Thymus (tissue), 11 donors: ENCODE results near the gene PMM1. TPM values are rescaled to one million over a fixed set of nuclear protein-coding genes. Genes with fewer than 3 reads are reported as not detected.

Source experiments
- DNase-seq, 9 donors: peaks; one replicate each; pipeline ENCODE4 v3.0.0-alpha.2; 2013; ENCODE audit warnings: low spot score in 9 of 9, low read depth in 6 of 9, missing footprints in 1 of 9
- H3K27ac ChIP-seq, 2 donors: one replicate each; pipeline ENCODE4 v1.5.1; 2013; ENCODE audit warnings: control low read depth in 1 of 2, low read depth in 1 of 2, low read length in 1 of 2, mild to moderate bottlenecking in 1 of 2, moderate library complexity in 1 of 2
- H3K27me3 ChIP-seq, 2 donors: one replicate each; pipeline ENCODE4 v1.5.1; 2013; ENCODE audit warnings: low read length in 1 of 2; ENCODE audit not compliant: control insufficient read depth in 2 of 2, insufficient read depth in 1 of 2
- H3K36me3 ChIP-seq, 2 donors: one replicate each; pipeline ENCODE4 v1.5.1; 2013; ENCODE audit warnings: low read length in 1 of 2, mild to moderate bottlenecking in 1 of 2, moderate library complexity in 1 of 2; ENCODE audit not compliant: control insufficient read depth in 2 of 2, insufficient read depth in 2 of 2
- H3K4me1 ChIP-seq, 2 donors: one replicate each; pipeline ENCODE4 v1.5.1; 2013; ENCODE audit warnings: low read length in 2 of 2; ENCODE audit not compliant: control insufficient read depth in 2 of 2, insufficient read depth in 2 of 2
- H3K4me3 ChIP-seq, 2 donors: one replicate each; pipeline ENCODE4 v1.5.1; 2013; ENCODE audit warnings: low read length in 2 of 2, control low read depth in 1 of 2, mild to moderate bottlenecking in 1 of 2
- H3K9me3 ChIP-seq, 2 donors: one replicate each; pipeline ENCODE4 v1.5.1; 2013; ENCODE audit warnings: low read length in 1 of 2, mild to moderate bottlenecking in 1 of 2; ENCODE audit not compliant: control insufficient read depth in 2 of 2, insufficient read depth in 1 of 2
- WGBS: extraction: QIAGEN DNeasy Blood & Tissue Kit; methylation state at CpG from one replicate; pipeline ENCODE4 v1.1.7; 2013; 5-methylcytosine and 5-hydroxymethylcytosine counted together
- polyA plus RNA-seq: library from polyadenylated mRNA; stranded (reverse); fragments of 200-250 nt; gene quantifications from one replicate; pipeline ENCODE4 v1.2.3, GENCODE V29; 2013
- total RNA-seq: library from RNA; stranded (reverse); fragments of 120-200 nt; gene quantifications from one replicate; pipeline ENCODE4 v1.2.4, GENCODE V29; 2013
- donor health status: healthy.

The PMM1 gene
- total and polyA plus RNA-seq, 2 donors: 9.3 to 51.1 TPM

- peaks cover 53 to 73% of the 10 kb centered on the region in 2 donors for H3K36me3 ChIP-seq
- peaks cover 7 to 8% of the 10 kb centered on the region in 2 donors for H3K4me1 ChIP-seq
- WGBS: 98% methylated on average over 7 of the region's 7 CpGs
Measured at GRCh38 chr22:41625577-41625976, 35.9 kb upstream of the PMM1 start.

GRCh38 chr22:41621911-41622179 lies 32.2 kb upstream of the PMM1 start:
- Histone ChIP-seq H3K27ac (peak overlapping the region in 1 of 2 donors; percentile 94), H3K36me3 (peaks cover 28 to 40% of the 10 kb centered on the region in 2 donors), H3K4me3 (peak overlapping the region; percentile 78 to 85), H3K4me1 (peaks cover 12 to 16% of the 10 kb centered on the region in 2 donors), H3K27me3 (no peaks in the 10 kb centered on the region), H3K9me3 (no peaks in the 10 kb centered on the region)
- WGBS: 8% methylated on average over 8 of the region's 8 CpGs
- DNase-seq: no peak

More at GRCh38 chr22:41625577-41625976, 35.9 kb upstream of the PMM1 start:
- DNase-seq: no peak
- Histone ChIP-seq H3K27me3 (no peaks in the 10 kb centered on the region), H3K27ac (no peak overlapping the region), H3K9me3 (no peaks in the 10 kb centered on the region), H3K4me3 (no peak overlapping the region)

DNA sequence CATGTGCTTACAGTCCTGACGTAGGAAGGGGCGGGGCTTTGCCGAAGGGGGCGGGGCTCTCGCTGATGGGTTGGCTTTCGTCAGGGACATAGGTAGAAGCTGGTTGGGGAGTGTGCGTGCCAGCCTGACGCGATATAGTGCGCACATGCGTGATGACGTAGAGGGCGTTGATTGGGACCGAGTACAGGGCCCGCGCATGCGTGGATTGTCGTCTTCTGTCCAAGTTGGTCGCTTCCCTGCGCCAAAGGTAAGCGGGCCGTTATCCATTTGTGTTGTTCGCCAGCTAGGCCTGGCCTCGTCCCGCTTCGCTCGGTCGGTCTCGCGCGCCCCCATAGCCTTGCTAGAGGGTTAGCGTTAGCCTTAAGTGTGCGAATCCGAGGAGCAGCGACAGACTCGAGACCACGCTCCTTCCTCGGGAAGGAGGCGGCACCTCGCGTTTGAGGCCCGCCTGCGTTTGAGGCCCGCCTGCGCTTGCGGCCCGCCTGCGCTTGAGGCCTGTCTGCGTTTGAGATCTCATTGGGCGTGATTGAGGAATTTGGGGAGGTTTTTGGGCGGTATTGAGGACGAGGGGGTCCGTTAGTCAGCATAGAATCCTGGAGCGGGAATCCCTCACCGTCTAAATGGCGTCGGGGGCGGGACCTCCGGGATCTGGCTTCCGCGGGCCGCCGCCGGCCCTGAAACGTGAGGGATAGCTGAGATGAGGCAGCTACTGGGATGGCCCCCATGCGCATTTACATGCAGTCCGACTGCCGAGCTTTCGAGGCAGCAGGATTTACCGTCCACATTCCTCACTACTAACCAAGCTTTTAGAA lies 31.7 kb upstream of the PMM1 start, which contains the start of gene XRCC6:
Gene XRCC6, plus strand, starts transcription at position 197 of the 812 bp plus-strand sequence. CDS start 710 bp downstream, outside the sequence.
- H3K27me3 ChIP-seq: no peaks in the 10 kb centered on the region
- peak; percentile 99 to 100 (median 99) for DNase-seq
- WGBS: under 1% methylated on average over 70 of the region's 70 CpGs
- peaks cover 23 to 36% of the 10 kb centered on the region in 2 donors for H3K36me3 ChIP-seq
- peak within 1 kb of the TSS; percentile 94 to 95 for H3K27ac ChIP-seq
- H3K4me1 ChIP-seq: peaks cover 12 to 16% of the 10 kb centered on the region in 2 donors
- no peaks in the 10 kb centered on the region for H3K9me3 ChIP-seq
- peak within 1 kb of the TSS; percentile 78 to 88 for H3K4me3 ChIP-seq

DNA sequence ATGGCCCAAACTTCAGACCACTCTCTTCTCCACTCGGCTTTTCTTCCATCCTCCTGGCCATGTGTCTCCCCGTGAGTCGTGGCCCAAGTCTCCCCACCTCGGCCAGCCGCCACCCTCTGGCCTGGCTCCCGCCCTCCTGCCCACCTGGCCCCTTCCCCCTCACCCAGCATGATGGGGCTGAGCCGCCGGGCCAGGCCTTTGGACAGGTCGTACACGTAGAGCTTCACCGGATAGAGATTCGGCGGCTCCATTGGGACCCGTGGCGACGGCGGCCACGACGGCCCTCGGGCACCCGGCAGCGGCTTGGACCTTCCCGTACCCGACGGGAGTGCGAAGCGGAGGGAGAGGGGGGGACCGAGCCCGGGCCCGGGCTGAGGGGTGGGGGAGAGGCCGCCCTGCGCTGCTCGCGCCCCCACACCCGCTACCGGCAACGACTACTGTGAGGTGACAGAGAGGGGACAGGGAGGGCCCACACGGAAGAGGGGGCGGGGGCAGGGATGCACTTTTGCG lies 31.0 kb upstream of the PMM1 start, which contains the start of gene DESI1:
Gene DESI1, minus strand, starts transcription at position 455 of the 510 bp plus-strand sequence. Its CDS starts 204 bp downstream, at position 251.
- H3K27me3 ChIP-seq: no peaks in the 10 kb centered on the region
- peaks cover 12 to 16% of the 10 kb centered on the region in 2 donors for H3K4me1 ChIP-seq
- peaks cover 18 to 32% of the 10 kb centered on the region in 2 donors for H3K36me3 ChIP-seq
- DNase-seq: peak in 2 of 9 donors; percentile 5 to 24
- H3K27ac ChIP-seq: peak within 1 kb of the TSS; percentile 94 to 95
- WGBS: under 1% methylated on average over 40 of the region's 40 CpGs
- peak within 1 kb of the TSS; percentile 78 to 88 for H3K4me3 ChIP-seq
- no peaks in the 10 kb centered on the region for H3K9me3 ChIP-seq

DNA sequence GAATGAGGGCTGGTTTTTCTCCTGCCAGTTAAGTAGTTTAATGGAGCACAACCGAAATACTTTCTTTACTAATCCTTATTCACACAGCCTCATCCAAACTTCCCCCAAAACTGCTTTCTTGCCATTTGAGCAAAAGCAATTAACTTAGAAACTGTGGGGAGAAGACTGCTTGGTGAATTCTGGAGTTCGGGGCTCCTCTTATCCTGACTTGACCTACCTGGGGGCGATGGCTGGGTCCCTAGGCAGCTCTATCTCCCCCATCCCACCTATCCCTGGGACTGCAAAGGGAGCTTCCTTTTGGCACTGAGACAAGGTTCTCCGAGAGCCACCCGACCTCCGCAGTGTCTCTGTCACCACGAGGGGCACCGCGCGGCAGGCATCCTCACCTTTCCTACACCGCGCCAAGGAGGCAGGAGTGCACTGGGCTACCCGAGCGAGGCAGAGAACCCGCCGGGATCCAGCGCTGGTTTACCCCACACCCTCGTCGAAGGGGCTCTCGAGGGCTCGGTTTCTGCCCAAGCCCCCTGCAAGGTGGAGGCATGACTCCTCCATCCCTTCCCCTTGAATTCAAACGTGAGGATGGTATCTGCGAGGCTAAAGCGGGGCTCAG lies 30.4 kb upstream of the PMM1 start:
- Histone ChIP-seq H3K9me3 (no peaks in the 10 kb centered on the region), H3K27ac (peak overlapping the region; percentile 79 to 95), H3K36me3 (peaks cover 13 to 26% of the 10 kb centered on the region in 2 donors), H3K4me3 (peak overlapping the region; percentile 78 to 88), H3K4me1 (peaks cover 12 to 16% of the 10 kb centered on the region in 2 donors), H3K27me3 (no peaks in the 10 kb centered on the region)
- peak in 5 of 9 donors; percentile 16 to 52 (median 31) for DNase-seq
- 4% methylated on average over 24 of the region's 24 CpGs for WGBS

GRCh38 chr22:41613456-41613855 lies 23.8 kb upstream of the PMM1 start:
- DNase-seq: no peak

DNA sequence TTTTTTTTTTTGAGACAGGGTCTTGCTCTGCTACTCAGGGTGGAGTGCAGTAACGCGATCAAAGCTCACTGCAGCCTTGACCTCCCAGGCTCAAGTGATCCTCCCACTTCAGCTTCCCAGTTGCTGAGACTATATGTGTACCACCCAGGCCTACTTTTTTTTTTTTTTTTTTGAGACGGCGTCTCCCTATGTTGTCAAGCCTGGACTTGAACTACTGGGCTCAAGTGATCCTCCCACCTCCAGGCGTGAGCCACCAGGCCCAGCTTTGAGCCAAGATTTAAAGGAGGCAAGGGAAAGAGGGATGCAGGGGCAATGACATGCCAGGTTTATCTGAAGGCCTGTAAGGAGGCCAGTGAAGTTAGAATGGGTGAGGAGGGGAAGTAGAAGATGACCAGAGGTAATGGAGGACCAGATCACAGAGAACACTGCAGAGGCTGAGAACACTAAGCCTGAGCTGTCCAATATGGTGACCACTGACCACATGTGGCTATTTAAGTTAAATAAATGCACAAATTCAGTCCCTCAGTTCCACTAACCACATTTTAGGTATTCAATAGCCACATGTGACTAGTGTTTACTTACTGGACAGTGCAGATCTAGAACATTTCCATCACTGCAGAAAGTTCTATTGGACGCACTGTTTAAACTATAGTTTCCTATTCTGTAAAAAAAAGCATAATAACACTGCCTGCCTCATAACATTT lies 23.1 kb upstream of the PMM1 start:
- H3K27me3 ChIP-seq: no peaks in the 10 kb centered on the region
- no peaks in the 10 kb centered on the region for H3K4me1 ChIP-seq
- H3K36me3 ChIP-seq: no peaks in the 10 kb centered on the region
- WGBS: 98% methylated on average over 6 of the region's 6 CpGs
- no peak for DNase-seq
- H3K9me3 ChIP-seq: no peaks in the 10 kb centered on the region
- H3K4me3 ChIP-seq: no peak overlapping the region
- no peak overlapping the region for H3K27ac ChIP-seq

More at GRCh38 chr22:41613456-41613855, 23.8 kb upstream of the PMM1 start:
- 99% methylated on average over 2 of the region's 2 CpGs for WGBS
- H3K9me3 ChIP-seq: no peaks in the 10 kb centered on the region
- H3K36me3 ChIP-seq: no peaks in the 10 kb centered on the region
- H3K4me3 ChIP-seq: no peak overlapping the region
- no peaks in the 10 kb centered on the region for H3K4me1 ChIP-seq
- no peak overlapping the region for H3K27ac ChIP-seq
- no peaks in the 10 kb centered on the region for H3K27me3 ChIP-seq

GRCh38 chr22:41608386-41608785 lies 18.7 kb upstream of the PMM1 start:
- Histone ChIP-seq H3K9me3 (no peaks in the 10 kb centered on the region), H3K27ac (no peak overlapping the region), H3K27me3 (no peaks in the 10 kb centered on the region), H3K4me3 (no peak overlapping the region), H3K36me3 (peaks cover 17 to 29% of the 10 kb centered on the region in 2 donors), H3K4me1 (peaks cover 0 to 4% of the 10 kb centered on the region in 2 donors)
- 98% methylated on average over 3 of the region's 3 CpGs for WGBS
- no peak for DNase-seq
